Measurements from ENCODE around the gene KRTAP10-1. TPM values are rescaled to one million over a fixed set of nuclear protein-coding genes. Genes with fewer than 3 reads are reported as not detected.

The KRTAP10-1 gene
- total and polyA plus RNA-seq, 2 of the 8 experiments (the other 6 are each of a cell fraction or from before 2014, with no cell fraction given), result 0.08 TPM; not detected in 1

DNA sequence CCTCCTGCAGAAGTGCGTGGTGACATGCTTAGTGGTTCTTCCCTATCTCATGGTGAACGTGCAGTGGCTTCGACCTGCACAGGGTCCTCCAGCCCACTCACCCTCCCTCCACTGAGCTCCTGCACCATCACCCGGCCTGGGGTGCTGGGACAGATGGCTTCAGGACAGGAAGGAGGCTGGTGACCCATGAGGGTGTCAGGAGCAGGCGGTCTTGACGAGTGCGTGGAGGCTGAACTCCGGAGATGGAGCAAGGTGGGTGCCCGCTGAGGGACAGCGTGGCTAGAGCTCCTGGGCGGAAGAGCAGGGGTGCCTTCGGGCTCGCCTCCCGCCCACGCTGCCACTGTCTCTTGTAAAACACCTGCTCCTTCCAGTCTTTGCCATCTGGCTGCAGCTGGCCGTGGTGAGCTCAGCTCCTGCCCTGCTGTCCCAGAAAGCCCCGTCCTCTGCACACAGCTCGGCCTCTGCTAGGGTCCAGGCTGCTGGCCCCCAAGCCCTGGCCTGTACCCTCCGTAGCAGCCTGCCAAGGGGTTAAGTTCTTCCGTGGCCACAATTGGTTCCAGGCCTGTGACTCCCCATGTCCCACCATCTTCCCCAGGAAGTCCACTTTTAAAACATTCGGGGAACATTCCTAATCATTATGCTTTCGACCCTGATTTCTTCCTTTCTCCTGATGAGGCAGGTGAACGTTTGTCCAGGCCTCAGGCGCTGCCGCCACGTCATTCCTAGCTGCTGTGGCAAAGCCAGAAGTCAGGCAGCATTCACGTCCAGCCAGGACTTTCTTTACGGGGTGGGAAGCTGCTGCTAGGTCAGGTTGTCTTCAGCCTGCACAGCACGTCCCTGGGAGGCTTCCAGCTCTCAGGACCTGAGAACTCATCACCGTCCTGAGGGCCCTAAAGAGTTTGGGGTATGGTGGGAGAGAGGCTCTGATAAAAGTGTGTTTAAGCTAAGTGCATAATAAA lies 8.1 kb downstream of the KRTAP10-1 start (continued):
- TF ChIP-seq, protein P1, sequence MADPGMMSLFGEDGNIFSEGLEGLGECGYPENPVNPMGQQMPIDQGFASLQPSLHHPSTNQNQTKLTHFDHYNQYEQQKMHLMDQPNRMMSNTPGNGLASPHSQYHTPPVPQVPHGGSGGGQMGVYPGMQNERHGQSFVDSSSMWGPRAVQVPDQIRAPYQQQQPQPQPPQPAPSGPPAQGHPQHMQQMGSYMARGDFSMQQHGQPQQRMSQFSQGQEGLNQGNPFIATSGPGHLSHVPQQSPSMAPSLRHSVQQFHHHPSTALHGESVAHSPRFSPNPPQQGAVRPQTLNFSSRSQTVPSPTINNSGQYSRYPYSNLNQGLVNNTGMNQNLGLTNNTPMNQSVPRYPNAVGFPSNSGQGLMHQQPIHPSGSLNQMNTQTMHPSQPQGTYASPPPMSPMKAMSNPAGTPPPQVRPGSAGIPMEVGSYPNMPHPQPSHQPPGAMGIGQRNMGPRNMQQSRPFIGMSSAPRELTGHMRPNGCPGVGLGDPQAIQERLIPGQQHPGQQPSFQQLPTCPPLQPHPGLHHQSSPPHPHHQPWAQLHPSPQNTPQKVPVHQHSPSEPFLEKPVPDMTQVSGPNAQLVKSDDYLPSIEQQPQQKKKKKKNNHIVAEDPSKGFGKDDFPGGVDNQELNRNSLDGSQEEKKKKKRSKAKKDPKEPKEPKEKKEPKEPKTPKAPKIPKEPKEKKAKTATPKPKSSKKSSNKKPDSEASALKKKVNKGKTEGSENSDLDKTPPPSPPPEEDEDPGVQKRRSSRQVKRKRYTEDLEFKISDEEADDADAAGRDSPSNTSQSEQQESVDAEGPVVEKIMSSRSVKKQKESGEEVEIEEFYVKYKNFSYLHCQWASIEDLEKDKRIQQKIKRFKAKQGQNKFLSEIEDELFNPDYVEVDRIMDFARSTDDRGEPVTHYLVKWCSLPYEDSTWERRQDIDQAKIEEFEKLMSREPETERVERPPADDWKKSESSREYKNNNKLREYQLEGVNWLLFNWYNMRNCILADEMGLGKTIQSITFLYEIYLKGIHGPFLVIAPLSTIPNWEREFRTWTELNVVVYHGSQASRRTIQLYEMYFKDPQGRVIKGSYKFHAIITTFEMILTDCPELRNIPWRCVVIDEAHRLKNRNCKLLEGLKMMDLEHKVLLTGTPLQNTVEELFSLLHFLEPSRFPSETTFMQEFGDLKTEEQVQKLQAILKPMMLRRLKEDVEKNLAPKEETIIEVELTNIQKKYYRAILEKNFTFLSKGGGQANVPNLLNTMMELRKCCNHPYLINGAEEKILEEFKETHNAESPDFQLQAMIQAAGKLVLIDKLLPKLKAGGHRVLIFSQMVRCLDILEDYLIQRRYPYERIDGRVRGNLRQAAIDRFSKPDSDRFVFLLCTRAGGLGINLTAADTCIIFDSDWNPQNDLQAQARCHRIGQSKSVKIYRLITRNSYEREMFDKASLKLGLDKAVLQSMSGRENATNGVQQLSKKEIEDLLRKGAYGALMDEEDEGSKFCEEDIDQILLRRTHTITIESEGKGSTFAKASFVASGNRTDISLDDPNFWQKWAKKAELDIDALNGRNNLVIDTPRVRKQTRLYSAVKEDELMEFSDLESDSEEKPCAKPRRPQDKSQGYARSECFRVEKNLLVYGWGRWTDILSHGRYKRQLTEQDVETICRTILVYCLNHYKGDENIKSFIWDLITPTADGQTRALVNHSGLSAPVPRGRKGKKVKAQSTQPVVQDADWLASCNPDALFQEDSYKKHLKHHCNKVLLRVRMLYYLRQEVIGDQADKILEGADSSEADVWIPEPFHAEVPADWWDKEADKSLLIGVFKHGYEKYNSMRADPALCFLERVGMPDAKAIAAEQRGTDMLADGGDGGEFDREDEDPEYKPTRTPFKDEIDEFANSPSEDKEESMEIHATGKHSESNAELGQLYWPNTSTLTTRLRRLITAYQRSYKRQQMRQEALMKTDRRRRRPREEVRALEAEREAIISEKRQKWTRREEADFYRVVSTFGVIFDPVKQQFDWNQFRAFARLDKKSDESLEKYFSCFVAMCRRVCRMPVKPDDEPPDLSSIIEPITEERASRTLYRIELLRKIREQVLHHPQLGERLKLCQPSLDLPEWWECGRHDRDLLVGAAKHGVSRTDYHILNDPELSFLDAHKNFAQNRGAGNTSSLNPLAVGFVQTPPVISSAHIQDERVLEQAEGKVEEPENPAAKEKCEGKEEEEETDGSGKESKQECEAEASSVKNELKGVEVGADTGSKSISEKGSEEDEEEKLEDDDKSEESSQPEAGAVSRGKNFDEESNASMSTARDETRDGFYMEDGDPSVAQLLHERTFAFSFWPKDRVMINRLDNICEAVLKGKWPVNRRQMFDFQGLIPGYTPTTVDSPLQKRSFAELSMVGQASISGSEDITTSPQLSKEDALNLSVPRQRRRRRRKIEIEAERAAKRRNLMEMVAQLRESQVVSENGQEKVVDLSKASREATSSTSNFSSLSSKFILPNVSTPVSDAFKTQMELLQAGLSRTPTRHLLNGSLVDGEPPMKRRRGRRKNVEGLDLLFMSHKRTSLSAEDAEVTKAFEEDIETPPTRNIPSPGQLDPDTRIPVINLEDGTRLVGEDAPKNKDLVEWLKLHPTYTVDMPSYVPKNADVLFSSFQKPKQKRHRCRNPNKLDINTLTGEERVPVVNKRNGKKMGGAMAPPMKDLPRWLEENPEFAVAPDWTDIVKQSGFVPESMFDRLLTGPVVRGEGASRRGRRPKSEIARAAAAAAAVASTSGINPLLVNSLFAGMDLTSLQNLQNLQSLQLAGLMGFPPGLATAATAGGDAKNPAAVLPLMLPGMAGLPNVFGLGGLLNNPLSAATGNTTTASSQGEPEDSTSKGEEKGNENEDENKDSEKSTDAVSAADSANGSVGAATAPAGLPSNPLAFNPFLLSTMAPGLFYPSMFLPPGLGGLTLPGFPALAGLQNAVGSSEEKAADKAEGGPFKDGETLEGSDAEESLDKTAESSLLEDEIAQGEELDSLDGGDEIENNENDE (IDR thresholded peaks at IDR 0.05; ENCODE audit: insufficient replicate concordance, low read length), result no peak
- TF ChIP-seq CBX8 (IDR thresholded peaks at IDR 0.05; ENCODE audit: borderline replicate concordance, low read depth, low read length), result no peak

Measured in H1 (cell line).